ENCODE data around the gene GYS1.

DNA sequence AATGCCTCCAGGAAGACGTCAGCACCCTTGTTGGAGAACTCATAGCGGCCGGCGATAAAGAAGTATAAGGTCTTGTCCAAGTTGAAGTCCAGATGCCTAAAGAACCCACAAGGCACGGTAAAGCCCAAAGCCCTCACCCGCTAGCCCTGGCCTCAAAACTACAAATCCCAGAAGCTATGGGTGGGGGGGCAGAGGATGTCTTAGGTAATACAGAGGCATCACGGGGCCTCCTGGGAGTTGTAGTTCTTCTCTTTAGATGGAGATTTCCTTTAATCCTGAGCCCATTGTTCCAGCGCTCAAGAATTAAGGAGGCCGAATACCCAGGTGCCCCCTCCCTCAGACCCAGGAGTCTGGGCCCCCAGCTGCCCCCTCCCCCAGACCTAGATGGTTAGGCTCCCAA, 10.8 kb downstream of the GYS1 start:
- TF ChIP-seq, protein P1, sequence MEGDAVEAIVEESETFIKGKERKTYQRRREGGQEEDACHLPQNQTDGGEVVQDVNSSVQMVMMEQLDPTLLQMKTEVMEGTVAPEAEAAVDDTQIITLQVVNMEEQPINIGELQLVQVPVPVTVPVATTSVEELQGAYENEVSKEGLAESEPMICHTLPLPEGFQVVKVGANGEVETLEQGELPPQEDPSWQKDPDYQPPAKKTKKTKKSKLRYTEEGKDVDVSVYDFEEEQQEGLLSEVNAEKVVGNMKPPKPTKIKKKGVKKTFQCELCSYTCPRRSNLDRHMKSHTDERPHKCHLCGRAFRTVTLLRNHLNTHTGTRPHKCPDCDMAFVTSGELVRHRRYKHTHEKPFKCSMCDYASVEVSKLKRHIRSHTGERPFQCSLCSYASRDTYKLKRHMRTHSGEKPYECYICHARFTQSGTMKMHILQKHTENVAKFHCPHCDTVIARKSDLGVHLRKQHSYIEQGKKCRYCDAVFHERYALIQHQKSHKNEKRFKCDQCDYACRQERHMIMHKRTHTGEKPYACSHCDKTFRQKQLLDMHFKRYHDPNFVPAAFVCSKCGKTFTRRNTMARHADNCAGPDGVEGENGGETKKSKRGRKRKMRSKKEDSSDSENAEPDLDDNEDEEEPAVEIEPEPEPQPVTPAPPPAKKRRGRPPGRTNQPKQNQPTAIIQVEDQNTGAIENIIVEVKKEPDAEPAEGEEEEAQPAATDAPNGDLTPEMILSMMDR (conservative IDR thresholded peaks at IDR 0.05; ENCODE audit: low read depth in 2 of 2), result no peak
- no peak for TF ChIP-seq STAT1 (IDR thresholded peaks at IDR 0.05; ENCODE audit: unreplicated experiment)
- TF ChIP-seq, protein P2, sequence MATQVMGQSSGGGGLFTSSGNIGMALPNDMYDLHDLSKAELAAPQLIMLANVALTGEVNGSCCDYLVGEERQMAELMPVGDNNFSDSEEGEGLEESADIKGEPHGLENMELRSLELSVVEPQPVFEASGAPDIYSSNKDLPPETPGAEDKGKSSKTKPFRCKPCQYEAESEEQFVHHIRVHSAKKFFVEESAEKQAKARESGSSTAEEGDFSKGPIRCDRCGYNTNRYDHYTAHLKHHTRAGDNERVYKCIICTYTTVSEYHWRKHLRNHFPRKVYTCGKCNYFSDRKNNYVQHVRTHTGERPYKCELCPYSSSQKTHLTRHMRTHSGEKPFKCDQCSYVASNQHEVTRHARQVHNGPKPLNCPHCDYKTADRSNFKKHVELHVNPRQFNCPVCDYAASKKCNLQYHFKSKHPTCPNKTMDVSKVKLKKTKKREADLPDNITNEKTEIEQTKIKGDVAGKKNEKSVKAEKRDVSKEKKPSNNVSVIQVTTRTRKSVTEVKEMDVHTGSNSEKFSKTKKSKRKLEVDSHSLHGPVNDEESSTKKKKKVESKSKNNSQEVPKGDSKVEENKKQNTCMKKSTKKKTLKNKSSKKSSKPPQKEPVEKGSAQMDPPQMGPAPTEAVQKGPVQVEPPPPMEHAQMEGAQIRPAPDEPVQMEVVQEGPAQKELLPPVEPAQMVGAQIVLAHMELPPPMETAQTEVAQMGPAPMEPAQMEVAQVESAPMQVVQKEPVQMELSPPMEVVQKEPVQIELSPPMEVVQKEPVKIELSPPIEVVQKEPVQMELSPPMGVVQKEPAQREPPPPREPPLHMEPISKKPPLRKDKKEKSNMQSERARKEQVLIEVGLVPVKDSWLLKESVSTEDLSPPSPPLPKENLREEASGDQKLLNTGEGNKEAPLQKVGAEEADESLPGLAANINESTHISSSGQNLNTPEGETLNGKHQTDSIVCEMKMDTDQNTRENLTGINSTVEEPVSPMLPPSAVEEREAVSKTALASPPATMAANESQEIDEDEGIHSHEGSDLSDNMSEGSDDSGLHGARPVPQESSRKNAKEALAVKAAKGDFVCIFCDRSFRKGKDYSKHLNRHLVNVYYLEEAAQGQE (IDR thresholded peaks at IDR 0.05; ENCODE audit: unreplicated experiment), result no peak
- TF ChIP-seq EZH2 (IDR thresholded peaks at IDR 0.05; ENCODE audit: low read depth, unreplicated experiment), result no peak
- TF ChIP-seq CREB1 (CRISPR knock-in tag; IDR thresholded peaks at IDR 0.05; ENCODE audit: low read depth), result peak; percentile 70; the same call in 1 of the 2 replicates
- no peak for TF ChIP-seq EZH2phosphoT487 (IDR thresholded peaks at IDR 0.05; ENCODE audit: unreplicated experiment)
- TF ChIP-seq, protein P3, sequence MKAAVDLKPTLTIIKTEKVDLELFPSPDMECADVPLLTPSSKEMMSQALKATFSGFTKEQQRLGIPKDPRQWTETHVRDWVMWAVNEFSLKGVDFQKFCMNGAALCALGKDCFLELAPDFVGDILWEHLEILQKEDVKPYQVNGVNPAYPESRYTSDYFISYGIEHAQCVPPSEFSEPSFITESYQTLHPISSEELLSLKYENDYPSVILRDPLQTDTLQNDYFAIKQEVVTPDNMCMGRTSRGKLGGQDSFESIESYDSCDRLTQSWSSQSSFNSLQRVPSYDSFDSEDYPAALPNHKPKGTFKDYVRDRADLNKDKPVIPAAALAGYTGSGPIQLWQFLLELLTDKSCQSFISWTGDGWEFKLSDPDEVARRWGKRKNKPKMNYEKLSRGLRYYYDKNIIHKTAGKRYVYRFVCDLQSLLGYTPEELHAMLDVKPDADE (IDR thresholded peaks at IDR 0.05), result peak; percentile 96
- no peak for TF ChIP-seq NANOG (IDR thresholded peaks at IDR 0.05; ENCODE audit: borderline replicate concordance)
